Measurements from ENCODE around the gene RASL11B. TPM values are rescaled to one million over a fixed set of nuclear protein-coding genes. Genes with fewer than 3 reads are reported as not detected.

RASL11B gene
- total RNA-seq, 4 donors from 2014 or later, result 1.3 to 2.5 (median 1.7) TPM

- Histone ChIP-seq H3K4me3 (no peak overlapping the region), H3K36me3 (peaks cover 3% of the 10 kb centered on the region), H3K9me3 (no peaks in the 10 kb centered on the region), H3K4me1 (no peaks in the 10 kb centered on the region), H3K27ac (no peak overlapping the region), H3K27me3 (no peaks in the 10 kb centered on the region)
- DNase-seq (ENCODE audit: low spot score in 2 of 2), result no peak
- TF ChIP-seq POLR2AphosphoS5 (IDR thresholded peaks at IDR 0.05), result no peak
- TF ChIP-seq CTCF (IDR thresholded peaks at IDR 0.05), result no peak
- no peak for TF ChIP-seq POLR2A (IDR thresholded peaks at IDR 0.05)
- TF ChIP-seq EP300 (IDR thresholded peaks at IDR 0.05), result no peak
- WGBS, result 83% methylated on average over 3 of the region's 3 CpGs
Measured at GRCh38 chr4:52879471-52879870, 17.4 kb downstream of the RASL11B start.

- Histone ChIP-seq H3K27me3 (no peaks in the 10 kb centered on the region), H3K36me3 (peaks cover 6% of the 10 kb centered on the region), H3K9me3 (no peaks in the 10 kb centered on the region), H3K4me3 (no peak overlapping the region), H3K27ac (no peak overlapping the region), H3K4me1 (no peaks in the 10 kb centered on the region)
- TF ChIP-seq EP300 (IDR thresholded peaks at IDR 0.05) (no peak), POLR2A (IDR thresholded peaks at IDR 0.05) (no peak)
- WGBS, result 93% methylated on average over 1 of the region's 1 CpG
- no peak for DNase-seq (ENCODE audit: low spot score in 2 of 2)
Measured at GRCh38 chr4:52880994-52881393, 18.9 kb downstream of the RASL11B start.

- 85% methylated on average over 4 of the region's 4 CpGs for WGBS
- TF ChIP-seq POLR2AphosphoS5 (IDR thresholded peaks at IDR 0.05), result no peak
- TF ChIP-seq CTCF (IDR thresholded peaks at IDR 0.05), result no peak
- no peak for TF ChIP-seq EP300 (IDR thresholded peaks at IDR 0.05)
- no peak for TF ChIP-seq POLR2A (IDR thresholded peaks at IDR 0.05)
- no peaks in the 10 kb centered on the region for H3K27me3 ChIP-seq
- no peak overlapping the region for H3K27ac ChIP-seq
- peaks cover 6% of the 10 kb centered on the region for H3K36me3 ChIP-seq
- no peak overlapping the region for H3K4me3 ChIP-seq
- no peaks in the 10 kb centered on the region for H3K9me3 ChIP-seq
- no peak for DNase-seq (ENCODE audit: low spot score in 2 of 2)
- no peaks in the 10 kb centered on the region for H3K4me1 ChIP-seq
Measured at GRCh38 chr4:52883183-52883621, 21.1 kb downstream of the RASL11B start.

- no peak for DNase-seq (ENCODE audit: low spot score in 2 of 2)
- Histone ChIP-seq H3K27ac (no peak overlapping the region), H3K9me3 (no peaks in the 10 kb centered on the region), H3K4me3 (no peak overlapping the region), H3K36me3 (peaks cover 6% of the 10 kb centered on the region), H3K27me3 (no peaks in the 10 kb centered on the region), H3K4me1 (no peaks in the 10 kb centered on the region)
- WGBS, result 79% methylated on average over 3 of the region's 4 CpGs
- TF ChIP-seq POLR2A (IDR thresholded peaks at IDR 0.05) (no peak), CTCF (IDR thresholded peaks at IDR 0.05) (no peak), EP300 (IDR thresholded peaks at IDR 0.05) (no peak), POLR2AphosphoS5 (IDR thresholded peaks at IDR 0.05) (no peak)
Measured at GRCh38 chr4:52883707-52884669, 21.9 kb downstream of the RASL11B start.

GRCh38 chr4:52884994-52885393 is 22.9 kb downstream of the RASL11B start:
- Histone ChIP-seq H3K27me3 (no peaks in the 10 kb centered on the region), H3K36me3 (peaks cover 6% of the 10 kb centered on the region), H3K4me3 (no peak overlapping the region), H3K27ac (no peak overlapping the region), H3K9me3 (no peaks in the 10 kb centered on the region), H3K4me1 (no peaks in the 10 kb centered on the region)
- TF ChIP-seq CTCF (IDR thresholded peaks at IDR 0.05) (no peak), POLR2A (IDR thresholded peaks at IDR 0.05) (no peak), POLR2AphosphoS5 (IDR thresholded peaks at IDR 0.05) (no peak), EP300 (IDR thresholded peaks at IDR 0.05) (no peak)
- 93% methylated on average over 2 of the region's 2 CpGs for WGBS
- no peak for DNase-seq (ENCODE audit: low spot score in 2 of 2)

Measured in suprapubic skin (tissue), 4 donors.